Fibroblast of lung (primary cell): Measurements from ENCODE around the gene TAB2. TPM values are rescaled to one million over a fixed set of nuclear protein-coding genes. Genes with fewer than 3 reads are reported as not detected.

ENCODE experiments used
- DNase-seq, 2 donors: peaks; one replicate each; pipeline versions ENCODE4 v3.0.0 to v3.0.0-alpha.2; 2010; ENCODE audit warnings: low read depth in 2 of 2
- H2AFZ ChIP-seq: 2 replicates; pipeline ENCODE4 v1.5.1; 2012; ENCODE audit warnings: low read length, control low read depth, inconsistent platforms
- H3K27ac ChIP-seq: 2 replicates; pipeline ENCODE4 v1.5.1; 2011; ENCODE audit warnings: low read length, control low read depth; ENCODE audit not compliant: insufficient read depth
- H3K27me3 ChIP-seq: 2 replicates; pipeline ENCODE4 v1.5.1; 2011; ENCODE audit warnings: mild to moderate bottlenecking, low read length; ENCODE audit not compliant: control insufficient read depth, insufficient read depth
- H3K36me3 ChIP-seq: 2 replicates; pipeline ENCODE4 v1.5.1; 2011; ENCODE audit warnings: low read length; ENCODE audit not compliant: control insufficient read depth, insufficient read depth
- H3K4me1 ChIP-seq: 2 replicates; pipeline ENCODE4 v1.5.1; 2011; ENCODE audit warnings: low read length; ENCODE audit not compliant: control insufficient read depth, insufficient read depth; ENCODE audit errors: extremely low read depth
- H3K4me2 ChIP-seq: 2 replicates; pipeline ENCODE4 v1.5.1; 2011; ENCODE audit warnings: low read length, control low read depth; ENCODE audit not compliant: insufficient read depth; ENCODE audit errors: extremely low read depth
- H3K4me3 ChIP-seq, 4 experiments: fragments of 200-600 bp in 1 of 4; sonication (generic) in 1 of 4; replicated peaks in 1 of 4; 2 replicates each; pipeline ENCODE4 v1.5.1; 2011 to 2016; ENCODE audit warnings: low read length in 4 of 4, low read depth in 3 of 4, mild to moderate bottlenecking in 3 of 4, control low read depth in 2 of 4, inconsistent platforms in 1 of 4, mixed read lengths in 1 of 4; ENCODE audit not compliant: insufficient read depth in 1 of 4; ENCODE audit errors: control extremely low read depth in 1 of 4
- H3K79me2 ChIP-seq: 2 replicates; pipeline ENCODE4 v1.5.1; 2012; ENCODE audit warnings: mild to moderate bottlenecking, low read length, inconsistent platforms; ENCODE audit not compliant: control insufficient read depth, insufficient read depth
- H3K9ac ChIP-seq: 2 replicates; pipeline ENCODE4 v1.5.1; 2011; ENCODE audit warnings: mild to moderate bottlenecking, low read length, control low read depth; ENCODE audit not compliant: insufficient read depth
- H3K9me3 ChIP-seq: 2 replicates; pipeline ENCODE4 v1.5.1; 2012; ENCODE audit warnings: low read depth, low read length; ENCODE audit not compliant: control insufficient read depth, insufficient read depth
- H4K20me1 ChIP-seq: 2 replicates; pipeline ENCODE4 v1.5.1; 2011; ENCODE audit warnings: low read length; ENCODE audit not compliant: control insufficient read depth, insufficient read depth; ENCODE audit errors: extremely low read depth
- EZH2 ChIP-seq: IDR thresholded peaks from 2 replicates; pipeline ENCODE4 v1.5.1; 2012; ENCODE audit warnings: low read length, control low read depth, mild to moderate bottlenecking; ENCODE audit errors: missing control alignments
- polyA plus RNA-seq, 2 donors: library from polyadenylated mRNA; depleted of rRNA in 1 of 2; stranded (reverse) in 1 of 2; unstranded in 1 of 2; fragments of >200 nt; gene quantifications; 2 replicates each; pipeline ENCODE4 v1.2.1, GENCODE V29; 2011 to 2012; ENCODE audit warnings: missing spikeins in 1 of 2
- total RNA-seq: library from RNA; depleted of rRNA; stranded (reverse); fragments of >200 nt; gene quantifications from 2 replicates; pipeline ENCODE4 v1.2.1, GENCODE V29; 2014
- TF ChIP-seq, protein P1 (sequence below), 2 donors: IDR thresholded peaks in 1 of 2; conservative IDR thresholded peaks in 1 of 2; 1 replicate in 1 of 2; 2 replicates in 1 of 2; pipeline ENCODE4 v1.5.1; 2011 to 2012; ENCODE audit warnings: low read length in 2 of 2, control low read depth in 1 of 2, inconsistent platforms in 1 of 2, low read depth in 1 of 2, mild to moderate bottlenecking in 1 of 2

TAB2 gene
- total and polyA plus RNA-seq, 2 donors (not counting 1 experiment from before 2014, with no cell fraction given): 27.2 to 49.7 TPM

DNA sequence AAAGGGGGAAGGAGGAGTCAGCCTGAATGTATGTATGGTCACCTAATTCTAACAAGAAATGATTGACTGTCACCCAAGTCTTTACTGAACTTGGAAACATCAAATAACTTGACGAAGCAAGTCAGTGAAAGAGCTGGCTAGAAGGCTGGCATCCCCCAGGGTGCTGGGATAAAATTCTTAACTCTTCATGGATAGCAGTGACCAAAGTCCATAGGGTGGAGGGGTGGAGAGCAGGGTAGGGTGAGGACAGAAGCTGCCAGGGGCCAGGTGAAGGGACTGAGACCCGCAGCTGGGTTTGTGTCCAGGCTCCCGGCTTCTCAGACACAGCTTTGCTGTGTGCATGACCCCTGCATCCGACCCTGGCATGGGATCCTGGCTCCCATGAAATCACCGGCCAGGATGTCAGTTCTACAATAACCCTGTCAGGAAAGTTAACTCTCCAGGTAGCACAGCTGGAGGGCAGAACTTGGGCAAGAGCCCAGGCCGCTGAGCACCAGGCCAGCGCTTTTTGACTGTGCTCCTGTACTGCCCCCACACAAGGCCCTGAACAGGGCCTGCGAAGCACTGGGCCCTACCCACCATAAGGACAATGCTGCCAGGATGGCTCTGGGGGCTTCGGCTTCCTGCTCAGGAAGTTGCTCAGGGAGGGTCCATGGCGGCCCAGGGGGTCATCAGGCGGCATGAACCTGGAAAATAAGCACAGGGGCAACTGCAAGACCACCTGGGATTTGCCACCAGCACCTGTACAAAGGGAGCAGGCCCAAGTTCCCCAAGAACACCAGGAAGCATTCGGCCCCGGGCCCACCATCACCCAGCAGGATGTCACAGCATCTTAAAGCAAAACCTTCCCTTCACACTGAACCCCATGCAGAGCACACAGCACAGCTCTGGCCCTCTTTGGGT is 134.8 kb downstream of the TAB2 start:
- Histone ChIP-seq H3K9ac (no peak overlapping the region), H3K4me2 (no peak overlapping the region), H3K79me2 (no peaks in the 10 kb centered on the region), H3K4me1 (peaks cover 10% of the 10 kb centered on the region), H3K9me3 (no peaks in the 10 kb centered on the region), H3K36me3 (no peaks in the 10 kb centered on the region), H3K4me3 (no peak overlapping the region), H4K20me1 (no peaks in the 10 kb centered on the region), H3K27ac (no peak overlapping the region), H3K27me3 (peaks cover 16% of the 10 kb centered on the region), H2AFZ (no peak overlapping the region)
- no peak for DNase-seq
- TF ChIP-seq EZH2: no peak
- TF ChIP-seq, protein P1, sequence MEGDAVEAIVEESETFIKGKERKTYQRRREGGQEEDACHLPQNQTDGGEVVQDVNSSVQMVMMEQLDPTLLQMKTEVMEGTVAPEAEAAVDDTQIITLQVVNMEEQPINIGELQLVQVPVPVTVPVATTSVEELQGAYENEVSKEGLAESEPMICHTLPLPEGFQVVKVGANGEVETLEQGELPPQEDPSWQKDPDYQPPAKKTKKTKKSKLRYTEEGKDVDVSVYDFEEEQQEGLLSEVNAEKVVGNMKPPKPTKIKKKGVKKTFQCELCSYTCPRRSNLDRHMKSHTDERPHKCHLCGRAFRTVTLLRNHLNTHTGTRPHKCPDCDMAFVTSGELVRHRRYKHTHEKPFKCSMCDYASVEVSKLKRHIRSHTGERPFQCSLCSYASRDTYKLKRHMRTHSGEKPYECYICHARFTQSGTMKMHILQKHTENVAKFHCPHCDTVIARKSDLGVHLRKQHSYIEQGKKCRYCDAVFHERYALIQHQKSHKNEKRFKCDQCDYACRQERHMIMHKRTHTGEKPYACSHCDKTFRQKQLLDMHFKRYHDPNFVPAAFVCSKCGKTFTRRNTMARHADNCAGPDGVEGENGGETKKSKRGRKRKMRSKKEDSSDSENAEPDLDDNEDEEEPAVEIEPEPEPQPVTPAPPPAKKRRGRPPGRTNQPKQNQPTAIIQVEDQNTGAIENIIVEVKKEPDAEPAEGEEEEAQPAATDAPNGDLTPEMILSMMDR (conservative IDR thresholded peaks at IDR 0.05 in 1 of 2, IDR thresholded peaks at IDR 0.05 in 1 of 2; ENCODE audit: low read depth in 1 of 2, low read length in 2 of 2): no peak

DNA sequence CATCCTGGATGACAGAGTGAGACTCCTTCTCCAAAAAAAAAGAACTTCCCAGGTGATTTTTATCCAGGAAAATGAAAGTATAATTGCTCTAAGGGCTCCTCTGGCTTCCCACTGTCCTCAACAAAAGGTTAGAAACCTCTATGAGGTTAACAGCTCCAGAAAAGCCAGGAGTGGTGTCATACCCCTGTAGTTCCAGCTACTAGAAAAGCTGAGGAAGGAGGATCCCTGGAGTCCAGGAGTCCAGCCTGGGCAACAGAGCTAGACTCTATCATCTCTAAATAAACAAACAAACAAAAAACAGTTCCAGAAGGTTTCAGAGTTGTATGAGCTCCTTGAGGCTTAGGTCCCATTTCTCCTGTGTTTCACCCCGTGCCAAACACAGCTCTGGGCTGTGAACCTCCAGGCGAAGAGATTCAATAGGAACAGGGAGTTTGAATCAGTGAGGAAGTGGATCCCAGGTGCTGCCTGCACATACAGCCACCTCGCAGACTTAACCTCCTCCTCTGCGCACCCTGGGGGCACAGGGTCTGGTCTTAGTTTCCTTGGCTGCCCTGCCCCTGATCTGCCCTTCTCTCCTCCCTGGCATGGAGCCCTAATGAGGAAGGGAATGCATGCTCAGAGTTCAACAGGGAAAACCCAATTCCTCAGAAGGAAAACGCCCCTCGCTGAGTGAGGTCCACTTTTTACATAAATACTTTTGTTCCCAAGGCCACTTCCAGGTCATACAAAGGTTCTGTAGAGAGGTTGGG is 136.3 kb downstream of the TAB2 start:
- no peak overlapping the region for H3K9ac ChIP-seq
- H3K9me3 ChIP-seq: no peaks in the 10 kb centered on the region

More for the DNA sequence above, 136.3 kb downstream of the TAB2 start:
- TF ChIP-seq, protein P1 (conservative IDR thresholded peaks at IDR 0.05 in 1 of 2, IDR thresholded peaks at IDR 0.05 in 1 of 2; ENCODE audit: low read depth in 1 of 2, low read length in 2 of 2): no peak
- TF ChIP-seq EZH2: no peak
- Histone ChIP-seq H3K4me3 (no peak overlapping the region), H3K4me1 (peaks cover 10% of the 10 kb centered on the region), H4K20me1 (peaks cover 3% of the 10 kb centered on the region), H2AFZ (no peak overlapping the region), H3K79me2 (no peaks in the 10 kb centered on the region), H3K36me3 (no peaks in the 10 kb centered on the region), H3K27ac (no peak overlapping the region), H3K27me3 (peaks cover 14% of the 10 kb centered on the region), H3K4me2 (peak overlapping the region; percentile 51)
- no peak for DNase-seq
